Measurements from ENCODE around the gene KLHDC4. TPM values are rescaled to one million over a fixed set of nuclear protein-coding genes. Genes with fewer than 3 reads are reported as not detected.
"Not testable (repeated sequence)": the region's sequence is repeated elsewhere in the genome, so short reads cannot be mapped to it uniquely, and the experiment has no call there.

The KLHDC4 gene
- total RNA-seq, 2 experiments from 2014 or later, result 82.1 to 84.9 TPM

DNA sequence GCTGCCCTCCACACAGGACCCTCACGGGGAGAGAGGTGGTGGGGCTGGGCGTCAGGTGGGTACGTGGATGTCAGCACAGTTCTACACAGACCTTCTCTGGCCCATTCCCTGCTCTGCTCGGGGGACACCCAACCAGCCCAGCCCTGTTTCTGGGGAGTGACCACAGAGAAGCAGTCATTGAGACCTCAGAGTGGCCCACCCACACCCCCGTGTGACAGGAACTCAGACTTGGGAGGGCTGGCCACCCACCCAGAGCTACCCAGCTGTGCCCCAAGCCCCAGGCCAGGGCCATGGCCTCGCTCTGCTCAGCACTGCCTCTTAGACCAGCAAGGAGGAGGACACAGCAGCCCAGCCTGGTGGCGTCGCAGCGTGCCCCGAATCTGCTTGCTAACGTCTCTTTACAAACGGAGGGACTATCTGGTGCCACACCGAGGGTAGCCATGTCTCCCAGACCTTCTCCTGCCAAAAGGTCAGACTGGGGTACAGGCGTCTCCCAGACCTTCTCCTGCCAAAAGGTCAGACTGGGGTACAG is 77.7 kb downstream of the KLHDC4 start:
- no peak for DNase-seq
- ChIA-PET CTCF (no interaction called here), POLR2A (no interaction called here)
- H3K36me3 Mint-ChIP-seq (ENCODE audit: low read depth), result no peaks in the 10 kb centered on the region
- no peaks in the 10 kb centered on the region for H3K4me1 Mint-ChIP-seq
- H3K27ac Mint-ChIP-seq, result no peak overlapping the region
- H3K27me3 Mint-ChIP-seq, result no peaks in the 10 kb centered on the region
- no peaks in the 10 kb centered on the region for H3K9me3 Mint-ChIP-seq
- H3K4me3 Mint-ChIP-seq, result no peak overlapping the region

DNA sequence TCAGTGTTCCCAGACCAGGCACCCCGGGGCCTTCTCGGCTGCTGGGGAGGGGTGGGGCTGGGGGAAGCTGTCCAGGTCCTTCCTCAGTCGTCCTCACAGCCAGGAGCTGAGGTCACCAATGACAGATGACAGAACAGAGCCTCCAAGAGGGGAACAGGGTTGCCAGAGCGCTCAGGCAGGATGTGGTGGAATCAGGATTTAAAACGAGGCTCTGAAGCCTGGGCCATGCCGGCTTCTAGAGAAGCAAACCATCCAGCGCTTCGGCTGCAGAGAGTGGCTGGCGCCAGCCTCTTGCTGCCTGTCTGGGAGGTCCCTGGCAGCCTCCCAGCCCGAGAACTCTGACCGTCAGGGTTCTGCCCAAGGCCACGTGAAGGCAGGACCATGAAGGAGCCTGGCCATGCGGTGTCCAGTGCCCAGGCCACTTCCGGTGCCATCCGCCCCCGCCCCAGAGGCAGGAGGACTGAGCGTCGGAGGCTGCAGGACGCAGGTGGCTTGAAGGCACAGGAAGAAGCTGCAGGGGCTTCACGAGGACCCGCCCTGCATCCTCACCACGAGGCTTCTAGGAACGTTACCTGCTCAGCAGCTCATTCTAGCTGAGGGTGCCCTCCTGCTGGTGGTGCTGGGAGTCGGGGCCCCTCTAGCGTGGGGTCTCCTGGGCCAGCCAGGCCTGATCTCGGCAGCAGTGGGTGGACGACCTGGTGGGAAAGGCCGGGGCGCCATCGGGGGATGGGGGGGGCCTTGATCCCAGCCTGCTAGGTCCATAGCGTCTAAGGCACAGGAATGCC is 78.5 kb downstream of the KLHDC4 start:
- ChIA-PET CTCF (no interaction called here), POLR2A (no interaction called here)
- no peaks in the 10 kb centered on the region for H3K9me3 Mint-ChIP-seq
- H3K4me3 Mint-ChIP-seq, result no peak overlapping the region
- H3K27me3 Mint-ChIP-seq, result no peaks in the 10 kb centered on the region
- no peak for DNase-seq
- H3K36me3 Mint-ChIP-seq (ENCODE audit: low read depth), result no peaks in the 10 kb centered on the region
- no peak overlapping the region for H3K27ac Mint-ChIP-seq
- H3K4me1 Mint-ChIP-seq, result peaks cover 2% of the 10 kb centered on the region

DNA sequence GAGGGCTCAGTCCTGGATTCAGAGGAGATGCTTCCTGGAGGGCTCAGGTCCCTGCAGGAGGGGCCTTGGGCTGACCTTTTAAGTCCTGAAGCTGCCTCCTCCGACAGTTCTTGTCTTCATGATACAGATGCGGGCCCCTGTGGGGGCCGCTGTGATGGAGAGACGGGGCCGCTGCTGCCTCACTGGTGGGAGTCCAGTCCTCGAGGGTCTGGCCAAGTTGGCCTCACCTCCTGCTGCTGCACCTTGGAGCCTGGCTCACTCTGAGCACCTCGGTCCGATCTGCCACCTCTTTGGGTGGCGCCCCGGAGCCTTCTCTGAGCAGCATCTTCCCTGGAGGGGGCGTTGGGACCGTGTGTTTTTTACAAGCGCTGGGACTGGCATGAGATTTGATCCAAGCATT is 79.1 kb downstream of the KLHDC4 start:
- Mint-ChIP-seq H3K9me3 (no peaks in the 10 kb centered on the region), H3K27me3 (no peaks in the 10 kb centered on the region), H3K36me3 (ENCODE audit: low read depth) (no peaks in the 10 kb centered on the region), H3K27ac (no peak overlapping the region), H3K4me1 (peaks cover 5% of the 10 kb centered on the region), H3K4me3 (no peak overlapping the region)
- POLR2A ChIA-PET, result no interaction called here
- CTCF ChIA-PET, result no interaction called here
- DNase-seq, result no peak

DNA sequence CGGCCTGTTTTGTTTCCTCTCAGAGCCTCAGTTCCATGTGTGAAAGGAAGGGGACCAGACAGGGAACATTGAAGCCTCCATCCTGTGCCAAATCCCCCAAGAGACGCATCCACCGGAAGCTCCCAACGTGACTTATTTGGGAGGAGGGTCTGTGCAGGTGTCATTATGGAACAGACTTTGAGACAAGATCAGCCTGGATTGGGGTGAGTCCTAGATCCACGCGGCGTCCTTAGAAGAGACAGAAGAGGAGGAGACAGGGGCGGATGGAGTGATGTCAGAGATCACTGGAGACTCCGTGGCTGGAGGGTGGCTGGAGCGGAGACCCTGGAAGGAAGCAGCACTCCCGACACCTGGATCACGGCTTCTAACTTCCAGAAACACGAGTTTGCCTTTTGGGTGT is 80.0 kb downstream of the KLHDC4 start:
- DNase-seq, result no peak
- peaks cover 5% of the 10 kb centered on the region for H3K4me1 Mint-ChIP-seq
- H3K4me3 Mint-ChIP-seq, result no peak overlapping the region
- no peaks in the 10 kb centered on the region for H3K9me3 Mint-ChIP-seq
- POLR2A ChIA-PET, result no interaction called here
- CTCF ChIA-PET, result no interaction called here
- H3K36me3 Mint-ChIP-seq (ENCODE audit: low read depth), result no peaks in the 10 kb centered on the region
- H3K27me3 Mint-ChIP-seq, result no peaks in the 10 kb centered on the region
- H3K27ac Mint-ChIP-seq, result no peak overlapping the region

DNA sequence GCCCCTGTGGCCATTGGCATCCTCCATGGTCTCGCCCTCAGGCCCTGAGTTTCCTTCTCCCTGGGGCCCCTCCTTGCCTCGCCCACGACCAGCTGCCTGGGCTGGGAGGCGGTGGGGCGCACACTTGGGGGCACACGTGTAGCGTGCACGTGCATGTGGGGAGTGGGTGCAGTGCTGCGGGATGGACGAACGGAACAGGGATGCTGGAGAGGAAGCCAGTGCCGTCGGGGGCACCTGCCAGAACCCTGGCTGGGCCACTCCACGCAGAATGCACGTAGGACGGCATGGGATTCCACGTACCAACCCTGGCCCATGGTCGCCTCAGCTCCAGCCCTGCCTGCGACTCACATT is 80.4 kb downstream of the KLHDC4 start:
- no peaks in the 10 kb centered on the region for H3K27me3 Mint-ChIP-seq
- H3K36me3 Mint-ChIP-seq (ENCODE audit: low read depth), result no peaks in the 10 kb centered on the region
- peaks cover 5% of the 10 kb centered on the region for H3K4me1 Mint-ChIP-seq
- H3K4me3 Mint-ChIP-seq, result no peak overlapping the region
- H3K27ac Mint-ChIP-seq, result no peak overlapping the region
- no peaks in the 10 kb centered on the region for H3K9me3 Mint-ChIP-seq
- ChIA-PET POLR2A (no interaction called here), CTCF (no interaction called here)
- DNase-seq, result no peak

DNA sequence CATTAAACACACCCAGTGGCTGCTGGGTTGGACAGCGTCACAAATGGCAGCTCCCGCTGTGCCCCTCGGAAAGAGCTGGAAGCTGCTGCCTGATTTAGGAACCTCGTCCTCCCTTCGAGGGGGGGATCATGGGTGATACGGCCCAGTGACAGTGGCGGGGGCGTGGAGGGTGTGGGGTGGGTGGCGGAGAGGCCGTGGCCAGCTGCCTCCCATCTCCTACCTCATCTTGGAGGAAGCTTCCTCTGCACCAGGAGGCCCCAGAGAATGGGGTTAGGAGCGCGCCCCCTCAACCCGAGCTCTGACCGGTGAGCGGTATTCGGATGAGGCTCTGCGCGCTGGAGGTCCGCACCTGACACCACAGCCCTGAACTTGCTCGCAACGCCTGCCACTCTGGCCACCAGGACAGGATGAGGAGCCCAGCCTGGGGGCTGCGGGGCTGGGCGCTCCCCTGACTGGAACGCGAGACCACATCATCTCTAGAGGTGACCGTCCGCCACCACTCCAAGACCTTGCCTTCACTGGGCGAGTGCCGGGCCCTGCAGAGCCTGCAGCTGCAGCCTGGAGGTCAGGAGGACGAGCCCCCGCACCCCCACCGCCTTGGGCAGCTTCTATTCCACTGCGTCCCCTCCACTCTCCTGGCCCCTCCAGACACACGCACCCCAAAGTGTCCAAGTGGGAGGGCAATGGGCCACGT is 80.9 kb downstream of the KLHDC4 start:
- no peaks in the 10 kb centered on the region for H3K9me3 Mint-ChIP-seq

DNA sequence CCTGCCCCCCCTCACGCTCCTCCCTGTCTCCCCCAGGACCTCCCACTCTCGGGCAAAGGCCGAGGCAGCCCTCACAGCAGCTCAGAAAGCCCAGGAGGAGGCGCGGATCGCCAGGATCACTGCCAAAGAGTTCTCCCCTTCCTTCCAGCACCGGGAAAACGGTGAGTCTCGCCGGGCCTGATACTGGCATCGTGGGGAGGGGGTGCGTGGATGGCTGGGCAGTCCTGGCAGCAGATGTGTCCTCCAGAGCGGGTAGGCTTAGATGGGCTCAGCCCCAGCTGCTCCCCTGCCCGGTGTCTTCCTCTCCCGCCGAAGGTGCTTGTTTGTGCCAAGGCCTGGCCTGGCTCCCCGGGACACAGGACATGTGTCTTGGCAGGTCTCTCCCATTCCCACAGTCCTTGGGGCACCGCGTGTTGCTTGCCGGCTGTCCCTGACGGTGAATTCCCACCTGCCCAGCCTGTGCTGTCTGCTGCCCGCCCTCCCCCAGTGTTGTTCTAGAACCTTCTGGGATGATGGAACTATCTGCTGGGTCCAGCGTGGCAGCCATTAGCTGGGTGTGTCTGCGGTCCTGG is 81.6 kb downstream of the KLHDC4 start:
- Mint-ChIP-seq H3K9me3 (no peaks in the 10 kb centered on the region), H3K4me1 (peaks cover 5% of the 10 kb centered on the region), H3K27me3 (no peaks in the 10 kb centered on the region), H3K4me3 (no peak overlapping the region), H3K27ac (no peak overlapping the region), H3K36me3 (ENCODE audit: low read depth) (no peaks in the 10 kb centered on the region)
- DNase-seq, result no peak
- ChIA-PET POLR2A (no interaction called here), CTCF (interaction anchor here (1.6 kb wide), 1 partner anchor 85 kb away, joined by 4 read pairs; no protein-coding TSS in a partner anchor)

More for the DNA sequence above, 80.9 kb downstream of the KLHDC4 start:
- Mint-ChIP-seq H3K4me1 (peaks cover 5% of the 10 kb centered on the region), H3K36me3 (ENCODE audit: low read depth) (no peaks in the 10 kb centered on the region), H3K27me3 (no peaks in the 10 kb centered on the region), H3K4me3 (no peak overlapping the region), H3K27ac (no peak overlapping the region)
- CTCF ChIA-PET, result no interaction called here
- DNase-seq, result no peak
- POLR2A ChIA-PET, result no interaction called here

DNA sequence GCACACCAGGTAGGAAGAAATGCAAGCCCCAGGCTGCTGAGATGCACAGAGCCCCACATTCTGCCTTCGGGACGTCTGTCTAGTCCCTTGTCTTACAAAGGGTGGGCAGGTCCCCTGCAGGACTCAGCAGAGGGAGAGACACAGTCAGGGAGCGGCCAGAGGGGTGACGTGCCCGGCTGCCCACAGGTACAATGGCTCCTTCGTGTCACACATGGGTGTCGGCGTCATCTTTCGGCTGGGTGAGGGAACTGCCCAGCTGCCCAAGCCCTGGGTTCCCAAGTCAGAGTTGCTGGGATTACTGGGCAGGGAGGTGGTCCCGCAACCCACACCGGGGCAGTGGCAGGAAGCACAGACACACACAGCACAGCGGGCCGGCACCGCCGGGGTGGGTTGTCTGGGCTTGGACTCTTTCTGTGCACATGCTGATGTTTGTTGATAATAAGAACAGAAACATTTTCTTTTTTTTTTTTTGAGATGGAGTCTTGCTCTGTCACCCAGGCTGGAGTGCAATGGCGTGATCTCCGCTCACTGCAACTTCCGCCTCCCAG is 82.9 kb downstream of the KLHDC4 start:
- H3K36me3 Mint-ChIP-seq (ENCODE audit: low read depth), result no peaks in the 10 kb centered on the region
- no peak for DNase-seq
- no peak overlapping the region for H3K4me3 Mint-ChIP-seq
- H3K27ac Mint-ChIP-seq, result no peak overlapping the region
- H3K4me1 Mint-ChIP-seq, result peaks cover 5% of the 10 kb centered on the region
- H3K9me3 Mint-ChIP-seq, result no peaks in the 10 kb centered on the region
- ChIA-PET POLR2A (no interaction called here), CTCF (interaction anchor here (1.6 kb wide), 1 partner anchor 86 kb away, joined by 4 read pairs; no protein-coding TSS in a partner anchor)
- no peaks in the 10 kb centered on the region for H3K27me3 Mint-ChIP-seq

DNA sequence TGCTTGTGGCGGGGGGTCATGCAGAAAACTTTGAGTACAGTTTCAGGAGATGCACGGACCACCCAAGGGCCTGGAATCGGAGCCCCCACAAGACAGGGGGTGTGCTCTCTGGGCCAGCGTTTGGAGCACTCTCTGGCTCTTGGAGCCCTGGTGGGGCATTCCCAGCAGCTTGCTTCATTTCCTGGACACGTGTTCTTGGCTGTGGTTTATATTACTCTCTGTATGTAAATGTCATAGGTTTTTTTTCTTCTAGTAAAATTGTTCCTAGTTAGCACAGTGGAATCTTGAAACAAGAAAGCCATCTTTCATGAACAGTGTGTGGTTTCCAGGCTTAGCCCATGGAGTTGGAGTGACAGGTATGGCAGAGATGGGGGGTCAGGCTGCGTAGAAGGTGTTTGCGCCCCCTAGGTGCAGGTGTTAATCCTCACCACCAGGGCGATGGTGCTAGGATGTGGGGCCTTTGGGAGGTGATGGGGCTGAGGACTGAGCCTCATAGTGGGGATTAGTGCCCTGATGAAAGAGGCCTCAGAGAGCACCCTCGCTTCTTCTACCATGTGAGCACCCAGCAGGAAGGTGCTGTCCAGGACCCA is 83.7 kb downstream of the KLHDC4 start:
- Mint-ChIP-seq H3K4me1 (peaks cover 5% of the 10 kb centered on the region), H3K27me3 (no peaks in the 10 kb centered on the region), H3K4me3 (no peak overlapping the region), H3K9me3 (no peaks in the 10 kb centered on the region), H3K36me3 (ENCODE audit: low read depth) (no peaks in the 10 kb centered on the region), H3K27ac (no peak overlapping the region)
- ChIA-PET CTCF (no interaction called here), POLR2A (no interaction called here)
- DNase-seq, result no peak

DNA sequence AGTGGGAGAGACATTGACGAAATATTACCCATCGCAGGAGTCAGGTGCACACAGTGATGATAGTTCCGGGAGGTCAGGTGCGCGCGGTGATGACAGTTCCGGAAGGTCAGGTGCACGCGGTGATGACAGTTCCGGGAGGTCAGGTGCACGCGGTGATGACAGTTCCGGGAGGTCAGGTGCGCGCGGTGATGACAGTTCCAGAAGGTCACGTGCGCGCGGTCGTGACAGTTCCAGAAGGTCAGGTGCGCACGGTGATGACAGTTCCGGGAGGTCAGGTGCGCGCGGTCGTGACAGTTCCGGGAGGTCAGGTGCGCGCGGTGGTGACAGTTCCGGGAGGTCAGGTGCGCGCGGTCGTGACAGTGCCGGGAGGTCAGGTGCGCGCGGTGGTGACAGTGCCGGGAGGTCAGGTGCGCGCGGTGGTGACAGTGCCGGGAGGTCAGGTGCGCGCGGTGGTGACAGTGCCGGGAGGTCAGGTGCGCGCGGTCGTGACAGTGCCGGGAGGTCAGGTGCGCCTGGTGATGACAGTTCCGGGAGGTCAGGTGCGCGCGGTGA is 84.7 kb downstream of the KLHDC4 start:
- H3K4me1 Mint-ChIP-seq; POLR2A ChIA-PET; CTCF ChIA-PET; H3K27me3 Mint-ChIP-seq; H3K9me3 Mint-ChIP-seq; H3K36me3 Mint-ChIP-seq (ENCODE audit: low read depth); H3K27ac Mint-ChIP-seq; H3K4me3 Mint-ChIP-seq; DNase-seq: not testable (repeated sequence)

DNA sequence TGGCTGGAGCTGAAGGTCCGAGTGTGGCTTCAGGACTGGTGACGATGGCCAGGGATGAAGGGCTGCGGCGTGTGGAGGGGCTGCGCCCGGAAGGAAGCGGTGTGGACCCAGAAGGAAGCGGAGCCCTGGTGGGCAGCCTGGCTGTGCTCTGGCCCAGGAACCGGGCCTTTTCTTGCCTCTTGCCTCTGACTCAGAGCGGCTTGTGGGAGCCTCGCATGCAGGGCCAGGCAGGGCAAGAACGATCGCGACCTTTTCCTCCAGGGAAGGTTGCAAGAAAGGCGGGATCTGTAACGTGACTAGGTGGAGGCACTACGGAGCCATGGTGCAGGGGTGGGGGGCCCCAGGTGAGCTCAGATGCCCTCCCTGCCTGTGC is 85.5 kb downstream of the KLHDC4 start:
- Mint-ChIP-seq H3K36me3 (ENCODE audit: low read depth) (no peaks in the 10 kb centered on the region), H3K27me3 (no peaks in the 10 kb centered on the region), H3K4me1 (peaks cover 5% of the 10 kb centered on the region), H3K27ac (no peak overlapping the region), H3K9me3 (no peaks in the 10 kb centered on the region), H3K4me3 (no peak overlapping the region)
- ChIA-PET CTCF (interaction anchor here (1.7 kb wide), 1 partner anchor 36 kb away, joined by 3 read pairs; no protein-coding TSS in a partner anchor), POLR2A (no interaction called here)
- no peak for DNase-seq

DNA sequence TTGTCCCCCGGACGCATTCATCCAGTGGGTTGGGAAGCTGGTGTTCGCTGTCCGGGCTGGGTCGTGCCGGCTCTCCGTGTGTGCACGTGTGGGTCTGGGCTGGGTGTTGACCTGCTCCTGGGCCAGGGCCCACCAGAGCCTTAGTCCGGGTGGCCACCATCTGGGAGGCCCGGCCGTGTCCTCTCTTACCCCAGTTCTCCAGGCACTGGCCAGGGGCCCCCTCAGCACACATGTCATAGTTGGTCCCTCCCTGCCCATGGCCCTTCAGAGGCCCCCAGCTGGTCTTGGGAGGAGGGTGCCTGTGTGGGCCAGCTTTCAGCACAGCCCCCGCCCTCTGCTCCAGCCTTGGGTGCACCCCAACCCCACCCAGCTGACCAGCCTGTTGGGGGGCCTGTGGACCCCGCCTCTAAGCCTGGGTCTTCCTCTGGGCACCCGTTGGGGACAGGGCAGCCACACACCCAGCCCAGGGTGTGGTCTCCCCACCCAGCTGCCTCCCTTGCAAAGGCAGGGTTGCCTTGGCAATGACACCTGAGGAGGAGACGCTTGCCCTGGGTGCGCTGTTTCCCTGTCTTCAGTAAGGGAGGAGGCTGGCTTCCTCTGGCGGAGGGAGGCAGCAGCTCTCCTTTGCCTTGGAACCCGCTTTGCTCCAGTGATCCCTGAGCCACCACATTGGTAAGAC is 86.1 kb downstream of the KLHDC4 start:
- Mint-ChIP-seq H3K27me3 (no peaks in the 10 kb centered on the region), H3K27ac (no peak overlapping the region), H3K4me3 (no peak overlapping the region), H3K36me3 (ENCODE audit: low read depth) (no peaks in the 10 kb centered on the region), H3K4me1 (peaks cover 5% of the 10 kb centered on the region), H3K9me3 (no peaks in the 10 kb centered on the region)
- CTCF ChIA-PET, result interaction anchor here (1.7 kb wide), 1 partner anchor 36 kb away, joined by 3 read pairs; no protein-coding TSS in a partner anchor
- POLR2A ChIA-PET, result no interaction called here
- no peak for DNase-seq
